GM12878 (cell line): ENCODE measurements around the gene GMPR2. TPM values are rescaled to one million over a fixed set of nuclear protein-coding genes. Genes with fewer than 3 reads are reported as not detected.
A peak's percentile ranks its signal among the peaks of the same experiment; 100 is the strongest.

Source experiments
- ATAC-seq: fragments of 200-7000 bp; cut with Tn5 transposase; 3 replicates; pipeline ENCODE4 v1.9.1; 2020; ENCODE audit warnings: mild to moderate bottlenecking, moderate library complexity
- BruUV-seq: library from RNA; stranded (reverse); fragments of 400-500 nt; replicated peaks from 2 replicates; lab custom pipeline; 2021; lab: Mats Ljungman, UMichigan
- CTCF ChIA-PET: fragments of 300-600 bp; sonication (Branson Sonifier 250); formaldehyde crosslinking; extraction: SDS; loops from one replicate; lab custom pipeline; 2021; ENCODE audit warnings: inconsistent platforms; lab: Yijun Ruan, JAX
- POLR2A ChIA-PET: fragments of 350-600 bp; formaldehyde crosslinking; extraction: SDS; loops from one replicate; lab custom pipeline; 2021; ENCODE audit warnings: inconsistent platforms; lab: Charles Lee
- RAD21 ChIA-PET: fragments of 300-600 bp; sonication (Branson Sonifier 250); formaldehyde crosslinking; loops from one replicate; lab custom pipeline; 2023; ENCODE audit warnings: antibody characterized with exemption; ENCODE audit not compliant: unreplicated experiment; lab: Charles Lee
- SMC1A ChIA-PET: fragments of 300-600 bp; sonication (Branson Sonifier 250); formaldehyde crosslinking; loops from one replicate; lab custom pipeline; 2023; ENCODE audit not compliant: unreplicated experiment, uncharacterized antibody; lab: Charles Lee
- DNase-seq: peaks from one replicate; pipeline ENCODE4 v3.0.0-alpha.2; 2011; ENCODE audit warnings: low read depth, low spot score
- FAIRE-seq: peaks from 3 replicates; lab custom pipeline; 2011; peaks lifted over from hg19 to GRCh38; lab: Jason Lieb, UNC
- H2AFZ ChIP-seq: 2 replicates; pipeline ENCODE4 v1.6.0; 2011; ENCODE audit warnings: low read depth, low read length, control low read depth; ENCODE audit not compliant: control insufficient read depth
- H3K27ac ChIP-seq: 2 replicates; pipeline ENCODE4 v1.5.1; 2011; ENCODE audit warnings: control low read depth; ENCODE audit not compliant: control insufficient read depth, insufficient read depth
- H3K27me3 ChIP-seq, 2 experiments: replicated peaks in 1 of 2; 2 replicates each; pipeline versions ENCODE4 v1.6.0 to v1.6.1; 2011; ENCODE audit warnings: low read length in 1 of 2; ENCODE audit not compliant: control insufficient read depth in 2 of 2, insufficient read depth in 2 of 2
- H3K36me3 ChIP-seq, 2 experiments: 2 replicates each; pipeline ENCODE4 v1.5.1; 2011; ENCODE audit warnings: low read length in 1 of 2; ENCODE audit not compliant: control insufficient read depth in 2 of 2, insufficient read depth in 2 of 2
- H3K4me1 ChIP-seq: 2 replicates; pipeline ENCODE4 v1.6.1; 2011; ENCODE audit warnings: mild to moderate bottlenecking, low read length, moderate library complexity, mixed read lengths; ENCODE audit not compliant: control insufficient read depth, insufficient read depth
- H3K4me2 ChIP-seq: 2 replicates; pipeline ENCODE4 v1.6.0; 2011; ENCODE audit warnings: control low read depth; ENCODE audit not compliant: control insufficient read depth, insufficient read depth
- H3K4me3 ChIP-seq: fragments of 200-600 bp; sonication (generic); 2 replicates; pipeline ENCODE4 v1.5.1; 2016
- H3K79me2 ChIP-seq: 2 replicates; pipeline ENCODE4 v1.6.0; 2011; ENCODE audit warnings: low read length; ENCODE audit not compliant: control insufficient read depth, insufficient read depth
- H3K9ac ChIP-seq: 2 replicates; pipeline ENCODE4 v1.8.0; 2011; ENCODE audit warnings: low read length, control low read depth, mixed read lengths; ENCODE audit not compliant: control insufficient read depth, insufficient read depth
- H3K9me3 ChIP-seq: replicated peaks from 3 replicates; pipeline ENCODE4 v1.5.1; 2011; ENCODE audit warnings: mild to moderate bottlenecking, low read length; ENCODE audit not compliant: control insufficient read depth, insufficient read depth
- H4K20me1 ChIP-seq: 2 replicates; pipeline ENCODE4 v1.6.0; 2011; ENCODE audit not compliant: control insufficient read depth, insufficient read depth
- NR2C2 ChIP-seq: IDR thresholded peaks from 2 replicates; pipeline ENCODE4 v1.6.1; 2011; ENCODE audit warnings: borderline replicate concordance, low read depth; ENCODE audit not compliant: control insufficient read depth, insufficient read length
- NR2F1 ChIP-seq: fragments of 450-650 bp; conservative IDR thresholded peaks from 2 replicates; pipeline ENCODE4 v1.6.1; 2017; ENCODE audit warnings: mild to moderate bottlenecking
- POLR2A ChIP-seq: IDR thresholded peaks from 2 replicates; pipeline ENCODE4 v1.6.1; 2011; ENCODE audit warnings: low read depth, mild to moderate bottlenecking, low read length
- ZBED1 ChIP-seq: IDR thresholded peaks from 2 replicates; pipeline ENCODE4 v1.6.1; 2016; ENCODE audit warnings: borderline replicate concordance
- WGBS: methylation state at CpG from one replicate; pipeline ENCODE4 v1.1.6; 2016; ENCODE audit warnings: low lambda C conversion rate; ENCODE audit not compliant: insufficient replicate concordance, insufficient coverage; ENCODE audit errors: missing lambda C conversion rate; 5-methylcytosine and 5-hydroxymethylcytosine counted together
- in situ Hi-C: fragments of 300-500 bp; cut with MboI; formaldehyde crosslinking; loops from 9 replicates; pipeline ENCODE4 v1.14.3; 2018; ENCODE audit warnings: mixed read lengths
- intact Hi-C: fragments of 100-400 bp; cut with micrococcal nuclease; formaldehyde crosslinking; loops from one replicate; pipeline ENCODE4 v1.14.2; 2022; ENCODE audit not compliant: unreplicated experiment
- polyA plus RNA-seq, 11 experiments: library from polyadenylated mRNA; depleted of rRNA in 4 of 11; unstranded in 6 of 11; stranded (reverse) in 5 of 11; fragments of >200 nt; fragmentation: Nextera tagmentation in 4 of 11; fragmentation: Illumina TruSeq in 1 of 11; extraction: Ambion mirVana in 4 of 11; extraction: Trizol in 1 of 11; gene quantifications; 1 replicate in 1 of 11; 2 replicates in 10 of 11; pipeline versions ENCODE4 v1.2.1 to v1.2.3, GENCODE V29; 2011 to 2016; ENCODE audit warnings: inconsistent platforms in 2 of 11, missing spikeins in 2 of 11, low read depth in 1 of 11
- total RNA-seq, 4 experiments: library from RNA; depleted of rRNA in 3 of 4; stranded (reverse); fragments of >200 nt in 3 of 4; fragmentation: Illumina TruSeq in 1 of 4; extraction: Trizol in 1 of 4; gene quantifications; 2 replicates each; pipeline versions ENCODE4 v1.2.1 to v1.2.3, GENCODE V29; 2013 to 2021

GMPR2 gene
- total and polyA plus RNA-seq, 10 of the 15 experiments (the other 5 are each of a cell fraction or from before 2014, with no cell fraction given) = 55.1 to 80.3 (median 61.5) TPM

DNA sequence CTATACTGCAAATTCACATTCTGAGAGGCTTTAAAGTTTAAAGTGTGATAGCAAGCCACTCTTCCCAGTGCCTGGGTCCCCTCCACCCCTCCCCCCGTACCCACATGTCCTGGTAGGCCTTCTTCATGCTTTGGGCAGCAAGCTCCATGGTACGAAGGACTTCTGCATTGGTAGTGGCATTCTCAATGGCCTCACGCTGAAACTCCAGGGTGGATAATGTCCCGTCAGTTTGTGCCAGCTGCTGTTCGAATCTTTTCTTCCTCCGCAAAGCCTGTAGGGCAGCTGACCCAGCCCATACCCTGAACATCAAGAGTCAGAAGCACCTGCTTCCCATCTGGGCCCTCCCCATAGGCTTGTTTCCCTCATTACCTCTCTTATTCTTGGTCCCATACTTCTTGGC lies 21.4 kb upstream of the GMPR2 start:
- FAIRE-seq = no peak
- Histone ChIP-seq H3K27ac (no peak overlapping the region), H3K79me2 (peaks cover 19% of the 10 kb centered on the region), H3K4me3 (no peak overlapping the region), H3K27me3 (no peaks in the 10 kb centered on the region), H3K36me3 (peaks cover 3 to 36% of the 10 kb centered on the region in 2 experiments; a peak in 3 of 4 replicates), H3K4me2 (no peak overlapping the region; the same call in 1 of the 2 replicates), H3K9me3 (no peaks in the 10 kb centered on the region), H2AFZ (no peak overlapping the region), H4K20me1 (0 out of 2 replicates have a peak, but pooled peaks cover 3% of the 10 kb centered on the region), H3K4me1 (peaks cover 15% of the 10 kb centered on the region), H3K9ac (no peak overlapping the region)
- CTCF ChIA-PET = interaction anchor here (1.0 to 6.3 kb wide), 6 partner anchors 10 to 220 kb away, joined by 3 to 54 read pairs (median 4); partner anchors contain the start of genes IRF9, TINF2 and TM9SF1
- TF ChIP-seq POLR2A (0 out of 2 replicates have a peak, but pooled peaks have one; percentile 20), NR2C2 (no peak), ZBED1 (no peak), NR2F1 (no peak)
- intact Hi-C loops (loop anchor here (10.0 kb wide), 1 partner anchor 197 kb away; no protein-coding TSS in a partner anchor), in situ Hi-C loops (no loop called here)
- BruUV-seq = no TSS peak
- POLR2A ChIA-PET = interaction anchor here (0.8 to 4.3 kb wide), 8 partner anchors 12 to 97 kb away, joined by 3 to 50 read pairs (median 5); partner anchors contain the start of genes DCAF11, IPO4, IRF9 and TM9SF1
- RAD21 ChIA-PET = interaction anchor here (0.9 to 1.8 kb wide), 2 partner anchors 86 to 155 kb away, joined by 4 to 5 read pairs; no protein-coding TSS in a partner anchor
- ATAC-seq = no peak
- no peak for DNase-seq
- WGBS = 95% methylated on average over 6 of the region's 6 CpGs
- SMC1A ChIA-PET = interaction anchor here (1.0 to 1.7 kb wide), 4 partner anchors 17 to 62 kb away, joined by 3 to 5 read pairs (median 3); partner anchors contain the start of gene TINF2
